Stomach (tissue), 4 donors: ENCODE results near the gene CCND1.

Source experiments
- CTCF ChIP-seq, 7 experiments: fragments of 450-650 bp in 4 of 7; fragments of 200-600 bp in 3 of 7; sonication (generic) in 3 of 7; IDR thresholded peaks; one replicate each; pipeline ENCODE4 v1.5.1; 2016 to 2019; ENCODE audit warnings: antibody characterized with exemption in 7 of 7, control low read depth in 2 of 7, mild to moderate bottlenecking in 1 of 7
- POLR2A ChIP-seq, 4 donors: fragments of 450-650 bp; IDR thresholded peaks; one replicate each; pipeline ENCODE4 v1.6.1; 2016; ENCODE audit warnings: antibody characterized with exemption in 4 of 4, control low read depth in 2 of 4, mild to moderate bottlenecking in 1 of 4, moderate library complexity in 1 of 4

- TF ChIP-seq POLR2A (IDR thresholded peaks at IDR 0.05) (no peak), CTCF (IDR thresholded peaks at IDR 0.05) (no peak)
Observed at GRCh38 chr11:69643646-69644045, 2.7 kb downstream of the CCND1 start.
